Measurements from ENCODE around the gene GPSM1.

Gene GPSM1

DNA sequence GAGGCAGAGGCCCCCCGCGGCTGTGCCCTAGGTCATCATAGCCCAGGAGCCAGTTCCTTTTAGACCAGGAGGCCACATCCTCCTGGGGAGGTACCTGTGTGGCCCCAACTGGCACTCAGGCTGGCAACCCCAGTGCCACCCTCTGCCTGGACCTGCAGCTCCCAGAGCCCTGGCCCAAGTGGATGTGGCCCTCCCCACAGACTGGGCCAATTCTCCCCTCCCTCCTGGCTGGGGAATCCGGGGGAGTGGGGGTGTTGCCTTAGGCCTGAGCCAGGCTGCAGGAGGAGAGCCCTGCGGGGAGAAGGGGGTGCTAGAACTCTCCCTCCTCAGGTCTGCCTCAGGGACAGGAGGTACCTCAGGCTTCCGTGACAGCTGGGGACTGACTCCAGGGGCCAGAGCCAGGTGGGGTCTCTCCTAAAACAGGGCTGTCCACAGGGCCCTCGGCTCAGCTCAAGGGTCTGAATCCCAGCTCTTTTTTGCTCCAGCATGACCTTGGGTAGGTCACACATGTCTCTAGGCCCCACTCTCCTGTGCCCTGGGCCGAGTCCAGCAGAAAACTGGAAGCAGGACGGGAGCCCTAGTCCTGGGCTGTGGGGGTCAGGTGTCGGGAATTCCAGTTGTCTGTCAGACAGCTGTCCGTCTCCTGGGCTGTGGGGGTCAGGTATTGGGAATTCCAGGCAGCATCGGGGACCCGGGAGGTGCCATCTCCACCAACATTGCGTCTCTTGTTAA, 26.6 kb downstream of the GPSM1 start:
- Histone ChIP-seq H3K36me3 (ENCODE audit: control insufficient read depth, insufficient read depth, low read length, severe bottlenecking) (peaks cover 2% of the 10 kb centered on the region), H3K9me3 (ENCODE audit: control insufficient read depth, low read length) (no peaks in the 10 kb centered on the region), H3K4me3 (ENCODE audit: low read length) (no peak overlapping the region), H3K27me3 (replicated peaks; ENCODE audit: control insufficient read depth, insufficient read depth, low read length) (no peaks in the 10 kb centered on the region), H3K9ac (ENCODE audit: low read length) (no peak overlapping the region), H3K4me1 (ENCODE audit: control insufficient read depth, insufficient read depth, low read length) (peaks cover 4% of the 10 kb centered on the region)
- peak; percentile 4 for DNase-seq (ENCODE audit: low read depth)

DNA sequence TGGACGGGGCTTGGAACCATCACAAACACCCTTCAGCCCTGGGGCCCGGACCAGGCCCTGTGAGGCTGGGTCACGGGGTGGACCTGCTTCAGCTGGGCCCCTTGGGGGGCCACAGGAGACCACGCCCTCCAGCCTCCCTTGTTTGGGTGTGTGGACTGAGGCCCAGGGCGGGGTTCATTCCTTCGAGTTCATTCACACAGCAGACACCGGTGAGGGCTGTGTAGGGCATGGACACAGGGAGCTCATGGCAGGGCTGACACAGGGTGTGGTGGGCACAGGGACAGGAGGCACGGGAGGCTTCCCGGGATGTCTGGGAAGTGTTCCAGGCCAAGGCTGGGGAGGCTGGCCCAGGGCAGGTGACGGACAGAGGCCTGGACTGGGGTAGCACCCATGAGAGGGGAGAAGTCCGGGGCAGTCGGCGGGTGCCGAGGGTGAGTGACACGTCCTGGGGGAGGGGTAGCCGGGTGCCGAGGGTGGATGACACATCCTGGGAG, 27.3 kb downstream of the GPSM1 start:
- H3K9me3 ChIP-seq (ENCODE audit: control insufficient read depth, low read length), result no peaks in the 10 kb centered on the region
- peaks cover 2% of the 10 kb centered on the region for H3K36me3 ChIP-seq (ENCODE audit: control insufficient read depth, insufficient read depth, low read length, severe bottlenecking)
- H3K27me3 ChIP-seq (replicated peaks; ENCODE audit: control insufficient read depth, insufficient read depth, low read length), result no peaks in the 10 kb centered on the region
- no peak overlapping the region for H3K4me3 ChIP-seq (ENCODE audit: low read length)
- no peak overlapping the region for H3K9ac ChIP-seq (ENCODE audit: low read length)
- H3K4me1 ChIP-seq (ENCODE audit: control insufficient read depth, insufficient read depth, low read length), result peaks cover 4% of the 10 kb centered on the region
- DNase-seq (ENCODE audit: low read depth), result peak; percentile 57

DNA sequence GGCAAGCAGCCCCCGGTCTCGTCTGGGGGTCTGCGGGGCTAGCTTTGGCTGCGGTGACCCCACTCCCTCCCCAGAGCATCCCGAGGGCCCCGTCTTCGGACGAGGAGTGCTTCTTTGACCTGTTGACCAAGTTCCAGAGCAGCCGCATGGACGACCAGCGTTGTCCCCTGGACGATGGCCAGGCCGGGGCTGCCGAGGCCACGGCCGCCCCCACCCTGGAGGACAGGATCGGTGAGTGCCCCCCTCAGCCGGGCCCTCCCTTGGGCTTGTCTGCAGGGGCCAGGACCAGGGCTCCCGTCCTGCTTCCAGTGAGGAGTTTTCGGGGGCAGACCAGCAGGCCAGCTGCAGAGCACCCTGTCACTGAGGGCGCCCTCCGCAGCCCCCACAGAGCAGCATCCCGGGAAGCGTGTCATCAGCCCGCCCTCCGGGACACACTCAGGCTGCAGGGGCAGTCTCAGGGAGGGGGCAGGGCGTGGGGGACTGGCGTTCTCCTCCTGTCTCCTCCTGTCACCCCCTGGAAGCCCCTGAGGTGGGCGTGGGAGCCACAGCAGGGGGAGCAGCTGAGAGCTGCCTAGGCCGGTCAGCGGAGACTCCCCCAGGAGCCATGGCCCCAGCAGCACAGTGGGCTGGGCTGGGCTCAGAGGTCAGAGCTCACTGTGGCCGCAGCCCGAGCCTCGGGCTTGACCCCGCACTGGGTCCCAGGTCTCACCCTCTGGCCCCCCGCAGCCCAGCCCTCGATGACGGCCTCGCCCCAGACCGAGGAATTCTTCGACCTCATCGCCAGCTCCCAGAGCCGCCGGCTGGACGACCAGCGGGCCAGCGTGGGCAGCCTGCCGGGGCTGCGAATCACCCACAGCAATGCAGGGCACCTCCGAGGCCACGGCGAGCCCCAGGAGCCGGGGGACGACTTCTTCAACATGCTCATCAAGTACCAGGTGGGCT, 28.5 kb downstream of the GPSM1 start:
- Histone ChIP-seq H3K4me3 (ENCODE audit: low read length) (no peak overlapping the region), H3K36me3 (ENCODE audit: control insufficient read depth, insufficient read depth, low read length, severe bottlenecking) (peaks cover 2% of the 10 kb centered on the region), H3K4me1 (ENCODE audit: control insufficient read depth, insufficient read depth, low read length) (peaks cover 7% of the 10 kb centered on the region), H3K27me3 (replicated peaks; ENCODE audit: control insufficient read depth, insufficient read depth, low read length) (no peaks in the 10 kb centered on the region), H3K9me3 (ENCODE audit: control insufficient read depth, low read length) (no peaks in the 10 kb centered on the region), H3K9ac (ENCODE audit: low read length) (no peak overlapping the region)
- DNase-seq (ENCODE audit: low read depth), result no peak

DNA sequence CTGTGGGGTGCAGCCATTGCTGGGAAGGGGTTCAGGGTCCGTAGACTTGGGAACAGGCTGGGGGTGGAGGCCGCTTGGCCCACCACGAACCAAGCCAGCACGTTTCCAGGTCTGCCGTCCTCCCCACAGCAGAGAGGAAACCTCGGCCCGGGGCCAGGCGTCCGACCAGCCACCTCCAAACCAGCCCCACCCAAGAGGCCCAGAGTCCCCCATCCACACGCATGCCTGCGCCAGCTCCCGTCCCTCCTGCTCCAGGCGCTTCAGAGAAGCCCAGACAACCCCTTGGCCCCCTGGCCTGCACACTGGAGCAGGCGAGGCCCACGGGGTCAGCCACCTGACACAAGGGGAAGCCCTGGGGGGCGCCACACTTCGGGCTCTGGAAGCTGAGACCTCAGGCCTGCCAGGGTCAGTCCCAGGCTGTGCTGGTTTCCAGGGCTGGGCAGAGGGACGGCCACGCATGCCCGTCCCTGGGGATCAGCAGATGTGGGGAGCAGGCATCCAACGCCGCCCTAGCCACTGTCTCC, 29.9 kb downstream of the GPSM1 start:
- Histone ChIP-seq H3K4me3 (ENCODE audit: low read length) (no peak overlapping the region), H3K36me3 (ENCODE audit: control insufficient read depth, insufficient read depth, low read length, severe bottlenecking) (peaks cover 2% of the 10 kb centered on the region), H3K9ac (ENCODE audit: low read length) (no peak overlapping the region), H3K27me3 (replicated peaks; ENCODE audit: control insufficient read depth, insufficient read depth, low read length) (no peaks in the 10 kb centered on the region), H3K9me3 (ENCODE audit: control insufficient read depth, low read length) (no peaks in the 10 kb centered on the region), H3K4me1 (ENCODE audit: control insufficient read depth, insufficient read depth, low read length) (peaks cover 16% of the 10 kb centered on the region)
- no peak for DNase-seq (ENCODE audit: low read depth)

DNA sequence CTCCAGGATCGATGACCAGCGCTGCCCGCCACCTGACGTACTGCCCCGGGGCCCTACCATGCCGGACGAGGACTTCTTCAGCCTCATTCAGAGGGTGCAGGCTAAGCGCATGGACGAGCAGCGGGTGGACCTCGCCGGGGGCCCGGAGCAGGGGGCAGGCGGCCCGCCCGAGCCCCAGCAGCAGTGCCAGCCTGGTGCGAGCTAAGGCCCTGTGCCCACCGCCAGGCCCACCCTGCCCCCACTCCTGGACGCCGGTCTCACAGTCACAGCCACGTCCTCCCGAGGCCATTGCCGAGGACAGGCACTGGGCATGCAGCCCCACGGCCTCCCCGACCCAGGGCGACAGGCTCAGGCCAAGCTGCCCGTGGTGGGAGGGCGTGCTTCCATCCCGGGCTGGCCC, 30.7 kb downstream of the GPSM1 start:
- Histone ChIP-seq H3K4me3 (ENCODE audit: low read length) (no peak overlapping the region), H3K27me3 (replicated peaks; ENCODE audit: control insufficient read depth, insufficient read depth, low read length) (no peaks in the 10 kb centered on the region), H3K9ac (ENCODE audit: low read length) (no peak overlapping the region), H3K9me3 (ENCODE audit: control insufficient read depth, low read length) (no peaks in the 10 kb centered on the region), H3K36me3 (ENCODE audit: control insufficient read depth, insufficient read depth, low read length, severe bottlenecking) (peaks cover 2% of the 10 kb centered on the region), H3K4me1 (ENCODE audit: control insufficient read depth, insufficient read depth, low read length) (peaks cover 23% of the 10 kb centered on the region)
- no peak for DNase-seq (ENCODE audit: low read depth)

DNA sequence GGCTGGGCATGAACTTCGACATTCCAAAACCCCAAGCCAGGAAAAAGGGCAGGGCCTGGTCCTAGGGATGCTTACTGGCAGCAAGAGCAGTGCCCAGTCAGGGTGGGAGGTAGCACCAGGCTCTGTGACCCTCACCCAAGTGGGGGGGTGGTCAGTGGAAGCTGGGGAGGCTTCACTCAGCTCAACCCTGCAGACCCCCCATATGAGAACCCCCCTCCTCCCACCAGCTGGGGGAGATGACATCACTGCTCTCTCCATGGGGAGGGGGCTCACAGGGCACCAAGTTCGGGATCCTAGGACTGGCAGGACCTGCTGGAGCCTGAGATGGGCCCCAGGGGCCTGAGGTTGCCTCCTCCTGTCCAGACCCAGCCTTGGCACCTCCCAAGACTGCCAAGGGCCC, 31.5 kb downstream of the GPSM1 start:
- no peaks in the 10 kb centered on the region for H3K9me3 ChIP-seq (ENCODE audit: control insufficient read depth, low read length)
- H3K27me3 ChIP-seq (replicated peaks; ENCODE audit: control insufficient read depth, insufficient read depth, low read length), result no peaks in the 10 kb centered on the region
- H3K9ac ChIP-seq (ENCODE audit: low read length), result no peak overlapping the region
- H3K36me3 ChIP-seq (ENCODE audit: control insufficient read depth, insufficient read depth, low read length, severe bottlenecking), result peaks cover 2% of the 10 kb centered on the region
- H3K4me1 ChIP-seq (ENCODE audit: control insufficient read depth, insufficient read depth, low read length), result peaks cover 24% of the 10 kb centered on the region
- no peak for DNase-seq (ENCODE audit: low read depth)
- H3K4me3 ChIP-seq (ENCODE audit: low read length), result no peak overlapping the region

DNA sequence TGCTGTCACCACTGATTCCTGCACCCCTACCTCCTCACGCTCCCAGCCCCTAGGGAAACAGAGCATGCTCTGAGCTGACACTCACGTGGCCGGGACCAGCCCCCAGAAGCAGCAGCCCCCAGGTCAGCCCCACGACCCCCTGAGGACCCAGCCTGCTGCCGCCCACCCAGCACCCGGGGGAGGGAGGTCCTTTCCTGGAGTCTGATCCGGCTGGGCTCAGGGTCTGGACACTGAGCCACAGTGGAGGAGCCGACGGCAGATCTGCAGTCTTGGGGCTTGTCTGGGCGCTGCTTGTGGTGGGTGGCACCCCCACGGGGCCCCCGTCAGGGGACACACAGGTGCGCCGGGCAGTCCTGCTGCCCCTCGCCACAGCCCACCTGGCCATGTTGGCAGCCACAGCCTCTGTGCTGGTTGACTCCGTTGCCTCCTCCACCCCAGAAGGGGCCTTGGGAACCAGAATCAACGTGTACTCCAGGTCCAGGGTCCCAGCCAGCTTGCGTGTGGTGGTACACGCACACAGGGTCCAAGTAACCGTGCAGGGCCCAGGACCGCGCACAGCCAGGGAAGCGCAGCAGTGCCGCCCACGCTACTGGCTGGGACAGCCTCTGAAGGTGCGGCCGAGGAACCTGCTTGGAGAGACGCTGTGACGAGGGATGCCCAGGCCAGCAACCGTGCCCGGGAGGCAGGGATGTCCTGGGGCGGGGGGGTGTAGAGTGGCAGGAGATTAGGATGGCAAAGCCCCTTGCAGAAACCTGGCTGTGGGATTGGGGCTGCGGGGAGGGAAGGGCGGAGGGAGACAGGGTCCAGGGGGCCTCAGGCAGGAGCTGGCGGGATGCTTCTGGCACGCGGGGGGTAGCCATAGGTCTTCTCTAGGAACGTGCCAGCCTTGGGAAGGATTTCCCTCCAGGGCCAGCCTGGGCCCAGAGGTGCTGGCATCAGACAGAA, 32.7 kb downstream of the GPSM1 start:
- DNase-seq (ENCODE audit: low read depth), result no peak
- Histone ChIP-seq H3K36me3 (ENCODE audit: control insufficient read depth, insufficient read depth, low read length, severe bottlenecking) (peaks cover 2% of the 10 kb centered on the region), H3K9me3 (ENCODE audit: control insufficient read depth, low read length) (no peaks in the 10 kb centered on the region), H3K27me3 (replicated peaks; ENCODE audit: control insufficient read depth, insufficient read depth, low read length) (no peaks in the 10 kb centered on the region), H3K4me3 (ENCODE audit: low read length) (no peak overlapping the region), H3K9ac (ENCODE audit: low read length) (no peak overlapping the region), H3K4me1 (ENCODE audit: control insufficient read depth, insufficient read depth, low read length) (peaks cover 26% of the 10 kb centered on the region)

DNA sequence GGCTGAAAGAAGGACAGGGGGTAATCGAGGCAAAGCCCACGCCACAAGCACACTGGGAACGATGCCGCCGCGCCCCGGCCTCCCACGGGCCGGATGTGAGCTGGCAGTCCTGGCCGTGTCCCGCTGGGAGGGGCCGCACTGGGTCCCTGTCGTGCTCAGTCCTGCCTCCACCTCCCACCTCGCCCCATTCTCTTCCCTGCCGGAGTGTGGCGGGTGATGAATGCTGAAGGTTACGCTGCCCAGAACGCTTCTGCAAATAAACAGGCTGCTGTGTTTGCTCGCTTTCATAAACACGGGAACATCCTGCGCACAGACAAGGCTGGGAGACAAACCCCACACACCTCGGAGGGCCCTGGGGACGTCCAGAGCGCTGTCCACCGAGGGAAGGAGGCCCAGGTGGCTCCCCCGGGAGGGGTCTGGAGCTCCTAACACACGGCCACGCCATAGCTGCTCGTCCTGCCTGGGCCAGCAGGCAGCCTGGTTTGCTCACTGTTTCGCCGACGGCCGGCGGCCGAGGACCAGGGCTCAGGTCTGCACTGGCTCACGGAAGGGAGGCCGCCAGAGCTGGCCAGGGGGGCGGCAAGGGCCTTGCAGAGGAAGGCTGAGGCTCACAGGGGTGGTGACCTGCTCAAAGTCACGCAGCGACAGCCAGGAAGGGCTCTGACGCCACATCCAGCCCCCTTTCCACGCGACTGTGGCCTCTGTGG, 33.9 kb downstream of the GPSM1 start:
- no peak overlapping the region for H3K4me3 ChIP-seq (ENCODE audit: low read length)
- DNase-seq (ENCODE audit: low read depth), result no peak
- H3K9me3 ChIP-seq (ENCODE audit: control insufficient read depth, low read length), result no peaks in the 10 kb centered on the region
- peak overlapping the region; percentile 69 for H3K9ac ChIP-seq (ENCODE audit: low read length)
- no peaks in the 10 kb centered on the region for H3K27me3 ChIP-seq (replicated peaks; ENCODE audit: control insufficient read depth, insufficient read depth, low read length)
- peaks cover 26% of the 10 kb centered on the region for H3K4me1 ChIP-seq (ENCODE audit: control insufficient read depth, insufficient read depth, low read length)
- peaks cover 2% of the 10 kb centered on the region for H3K36me3 ChIP-seq (ENCODE audit: control insufficient read depth, insufficient read depth, low read length, severe bottlenecking)

DNA sequence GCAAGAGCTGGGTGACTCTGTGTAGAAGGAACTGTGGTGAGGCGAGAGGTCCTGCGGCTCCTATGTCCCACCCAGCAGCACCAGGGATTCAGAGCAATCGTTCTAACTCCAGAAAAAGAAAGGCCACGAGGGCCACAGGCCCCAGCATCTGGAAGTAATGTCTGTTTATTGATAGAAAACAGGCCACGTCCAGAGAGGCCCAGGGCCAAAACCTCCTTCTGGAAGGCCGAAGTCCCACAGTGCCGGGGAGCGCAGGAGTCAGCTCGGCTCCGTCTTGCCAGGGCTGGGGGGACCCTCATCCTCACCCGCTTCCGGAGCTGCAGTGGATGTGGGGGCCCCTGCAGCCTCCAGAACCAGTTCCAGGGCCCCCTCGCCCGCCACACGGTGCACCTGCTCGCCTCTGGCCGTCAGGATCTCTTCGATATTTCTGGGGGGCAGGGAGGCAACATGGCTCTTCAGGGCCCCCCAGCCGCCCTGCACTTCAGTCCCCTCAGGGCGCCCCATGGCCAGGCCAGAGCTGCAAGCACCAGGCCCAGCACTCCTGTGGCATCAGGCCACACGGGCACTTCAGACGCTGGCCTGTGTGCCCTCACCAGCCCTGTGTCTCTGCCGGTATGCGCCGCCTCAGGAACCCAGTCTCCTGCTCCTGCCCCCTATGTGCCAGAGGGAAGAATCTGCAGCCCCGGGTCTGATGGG, 34.6 kb downstream of the GPSM1 start:
- Histone ChIP-seq H3K4me3 (ENCODE audit: low read length) (peak overlapping the region; percentile 63), H3K36me3 (ENCODE audit: control insufficient read depth, insufficient read depth, low read length, severe bottlenecking) (no peaks in the 10 kb centered on the region), H3K4me1 (ENCODE audit: control insufficient read depth, insufficient read depth, low read length) (peaks cover 26% of the 10 kb centered on the region), H3K27me3 (replicated peaks; ENCODE audit: control insufficient read depth, insufficient read depth, low read length) (no peaks in the 10 kb centered on the region), H3K9me3 (ENCODE audit: control insufficient read depth, low read length) (no peaks in the 10 kb centered on the region), H3K9ac (ENCODE audit: low read length) (peak overlapping the region; percentile 69)
- DNase-seq (ENCODE audit: low read depth), result no peak

DNA sequence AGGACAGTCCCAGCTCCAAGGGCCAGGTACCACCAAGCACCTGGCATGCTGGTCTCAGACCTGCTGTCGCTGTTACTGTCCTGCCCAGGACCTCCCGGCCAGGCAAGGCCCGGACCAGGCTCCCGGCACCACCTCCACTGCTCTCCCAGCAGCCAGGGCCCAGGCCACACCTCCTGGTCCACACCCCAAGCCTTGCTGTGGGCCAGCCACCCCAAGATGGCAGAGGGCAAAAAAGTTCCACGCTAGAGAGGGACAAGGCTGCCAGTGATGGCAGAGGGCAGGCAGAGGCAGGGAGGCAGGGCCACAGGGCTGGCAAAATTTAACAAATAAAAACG, 35.1 kb downstream of the GPSM1 start:
- Histone ChIP-seq H3K27me3 (replicated peaks; ENCODE audit: control insufficient read depth, insufficient read depth, low read length) (no peaks in the 10 kb centered on the region), H3K9me3 (ENCODE audit: control insufficient read depth, low read length) (no peaks in the 10 kb centered on the region), H3K4me3 (ENCODE audit: low read length) (peak overlapping the region; percentile 63), H3K4me1 (ENCODE audit: control insufficient read depth, insufficient read depth, low read length) (peaks cover 26% of the 10 kb centered on the region), H3K9ac (ENCODE audit: low read length) (peak overlapping the region; percentile 69), H3K36me3 (ENCODE audit: control insufficient read depth, insufficient read depth, low read length, severe bottlenecking) (no peaks in the 10 kb centered on the region)
- DNase-seq (ENCODE audit: low read depth), result no peak

All from adipocyte (in vitro differentiated cells).